ENCODE results near the gene NCKAP5. TPM values are rescaled to one million over a fixed set of nuclear protein-coding genes. Genes with fewer than 3 reads are reported as not detected.

NCKAP5 gene
- total RNA-seq, 4 donors from 2014 or later = 0.55 to 6.6 (median 3.3) TPM; not detected in 1

DNA sequence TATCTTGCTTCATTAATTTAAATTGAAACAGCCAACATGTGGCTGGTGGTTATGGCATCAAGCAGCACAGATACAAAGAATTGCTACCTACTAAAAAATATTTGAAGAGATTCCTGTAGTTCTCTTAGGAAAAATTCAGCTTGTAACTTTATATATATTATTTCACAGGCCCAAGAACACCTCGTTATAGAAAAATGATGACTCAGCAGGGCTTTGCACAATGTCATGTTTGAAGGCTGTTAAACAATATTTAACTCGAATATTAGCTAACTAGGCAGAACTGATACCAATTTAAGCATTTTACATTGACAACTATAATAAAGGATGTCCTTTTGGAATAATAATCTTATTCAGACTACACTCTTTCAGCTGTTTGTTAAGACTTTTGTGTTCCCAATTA lies 795.9 kb downstream of the NCKAP5 start:
- TF ChIP-seq POLR2A (IDR thresholded peaks at IDR 0.05) = no peak
- TF ChIP-seq, protein P1, sequence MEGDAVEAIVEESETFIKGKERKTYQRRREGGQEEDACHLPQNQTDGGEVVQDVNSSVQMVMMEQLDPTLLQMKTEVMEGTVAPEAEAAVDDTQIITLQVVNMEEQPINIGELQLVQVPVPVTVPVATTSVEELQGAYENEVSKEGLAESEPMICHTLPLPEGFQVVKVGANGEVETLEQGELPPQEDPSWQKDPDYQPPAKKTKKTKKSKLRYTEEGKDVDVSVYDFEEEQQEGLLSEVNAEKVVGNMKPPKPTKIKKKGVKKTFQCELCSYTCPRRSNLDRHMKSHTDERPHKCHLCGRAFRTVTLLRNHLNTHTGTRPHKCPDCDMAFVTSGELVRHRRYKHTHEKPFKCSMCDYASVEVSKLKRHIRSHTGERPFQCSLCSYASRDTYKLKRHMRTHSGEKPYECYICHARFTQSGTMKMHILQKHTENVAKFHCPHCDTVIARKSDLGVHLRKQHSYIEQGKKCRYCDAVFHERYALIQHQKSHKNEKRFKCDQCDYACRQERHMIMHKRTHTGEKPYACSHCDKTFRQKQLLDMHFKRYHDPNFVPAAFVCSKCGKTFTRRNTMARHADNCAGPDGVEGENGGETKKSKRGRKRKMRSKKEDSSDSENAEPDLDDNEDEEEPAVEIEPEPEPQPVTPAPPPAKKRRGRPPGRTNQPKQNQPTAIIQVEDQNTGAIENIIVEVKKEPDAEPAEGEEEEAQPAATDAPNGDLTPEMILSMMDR (IDR thresholded peaks at IDR 0.05) = no peak
- H3K27me3 ChIP-seq = no peaks in the 10 kb centered on the region
- no peak for DNase-seq
- H3K4me3 ChIP-seq = no peak overlapping the region
- no peaks in the 10 kb centered on the region for H3K9me3 ChIP-seq
- intact Hi-C loops (cut with DNase I; ENCODE audit: low total_unique reads) = no loop called here
- no peaks in the 10 kb centered on the region for H3K4me1 ChIP-seq
- H3K27ac ChIP-seq = no peak overlapping the region
- no peaks in the 10 kb centered on the region for H3K36me3 ChIP-seq

DNA sequence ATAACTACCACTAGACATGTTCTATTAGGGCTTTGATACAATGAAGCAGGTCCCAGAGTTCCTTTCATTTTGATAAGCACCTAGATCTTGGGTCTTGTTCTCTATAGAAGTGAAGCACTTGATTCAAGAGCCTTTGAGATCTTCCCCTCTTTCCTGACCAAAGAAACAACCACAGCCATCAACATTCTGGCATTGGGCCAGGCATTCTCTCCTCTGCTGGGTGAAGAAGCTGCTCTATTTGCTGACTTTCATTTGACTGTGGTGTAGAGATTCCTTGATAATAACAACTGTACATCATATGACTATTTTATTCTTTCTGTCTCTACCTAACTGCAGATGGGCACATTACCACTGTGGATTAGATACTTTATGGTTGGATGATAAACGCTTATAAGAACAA lies 801.7 kb downstream of the NCKAP5 start:
- H3K9me3 ChIP-seq = no peaks in the 10 kb centered on the region
- intact Hi-C loops (cut with DNase I; ENCODE audit: low total_unique reads) = no loop called here
- no peak for DNase-seq
- TF ChIP-seq, protein P1 (IDR thresholded peaks at IDR 0.05) = no peak
- no peak for TF ChIP-seq POLR2A (IDR thresholded peaks at IDR 0.05)
- no peaks in the 10 kb centered on the region for H3K36me3 ChIP-seq
- H3K4me1 ChIP-seq = no peaks in the 10 kb centered on the region
- H3K27ac ChIP-seq = no peak overlapping the region
- H3K4me3 ChIP-seq = no peak overlapping the region
- no peaks in the 10 kb centered on the region for H3K27me3 ChIP-seq

DNA sequence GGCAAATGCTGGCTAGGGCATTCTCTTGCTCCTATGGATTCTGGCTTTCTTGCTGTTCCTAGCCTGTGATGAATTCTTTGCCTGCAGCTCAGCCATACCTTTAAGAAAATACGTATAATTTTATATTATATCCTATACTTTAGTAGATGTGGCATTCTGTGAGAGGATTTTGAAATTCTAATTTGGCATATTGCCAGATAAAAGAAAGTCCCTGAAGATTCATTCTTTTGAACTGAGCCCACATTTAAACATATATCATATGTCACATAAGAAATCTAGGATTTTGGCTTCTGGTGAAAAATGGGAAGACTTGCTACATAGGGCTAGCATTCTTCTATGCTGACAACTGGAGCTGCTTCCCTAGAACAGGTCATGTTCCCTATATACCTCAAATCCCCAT lies 806.8 kb downstream of the NCKAP5 start:
- Histone ChIP-seq H3K36me3 (no peaks in the 10 kb centered on the region), H3K4me3 (no peak overlapping the region), H3K27me3 (no peaks in the 10 kb centered on the region), H3K9me3 (no peaks in the 10 kb centered on the region), H3K4me1 (no peaks in the 10 kb centered on the region), H3K27ac (no peak overlapping the region)
- TF ChIP-seq, protein P1 (IDR thresholded peaks at IDR 0.05) = no peak
- no peak for DNase-seq
- intact Hi-C loops (cut with DNase I; ENCODE audit: low total_unique reads) = no loop called here

DNA sequence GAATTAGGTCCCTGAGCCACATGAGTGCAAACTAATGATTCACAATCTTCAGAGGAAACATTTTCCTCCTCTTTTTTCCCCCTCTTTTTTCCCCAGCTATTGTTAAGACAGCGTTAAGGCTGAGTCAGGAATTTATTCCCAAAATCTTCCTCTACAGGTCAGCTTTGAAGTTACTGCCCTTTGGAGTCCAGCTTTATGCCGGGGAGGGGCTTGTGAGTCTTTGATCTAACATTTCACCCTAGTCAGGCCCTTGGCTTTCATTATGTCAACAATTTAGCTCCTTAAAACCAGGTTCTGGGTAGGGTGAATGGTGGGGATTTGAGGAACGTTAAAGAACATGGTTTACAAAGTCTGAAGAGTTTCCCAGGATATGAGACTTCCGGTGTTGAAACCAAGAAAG lies 807.3 kb downstream of the NCKAP5 start:
- Histone ChIP-seq H3K27me3 (no peaks in the 10 kb centered on the region), H3K9me3 (no peaks in the 10 kb centered on the region), H3K4me3 (no peak overlapping the region), H3K4me1 (no peaks in the 10 kb centered on the region), H3K36me3 (no peaks in the 10 kb centered on the region), H3K27ac (no peak overlapping the region)
- TF ChIP-seq, protein P1 (IDR thresholded peaks at IDR 0.05) = no peak
- no peak for TF ChIP-seq POLR2A (IDR thresholded peaks at IDR 0.05)
- intact Hi-C loops (cut with DNase I; ENCODE audit: low total_unique reads) = no loop called here
- DNase-seq = no peak

DNA sequence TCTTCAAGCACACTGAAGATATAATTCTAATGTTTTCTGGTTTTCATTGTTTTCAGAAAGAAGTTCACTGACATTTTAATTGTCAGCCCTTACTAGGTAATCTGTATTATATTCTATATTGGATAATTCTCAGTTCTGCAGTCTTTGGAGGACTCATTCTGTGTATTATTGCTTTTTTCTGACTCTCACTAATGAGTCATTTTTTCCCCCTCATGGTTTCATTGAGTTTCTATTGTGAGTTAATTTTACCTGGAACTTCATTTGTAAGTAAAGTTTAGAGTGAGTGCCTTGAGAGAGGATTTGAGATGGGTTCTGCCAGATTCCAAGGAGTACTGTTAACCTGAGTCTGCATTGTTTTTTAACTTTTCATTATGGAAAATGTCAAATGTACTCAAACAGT lies 807.9 kb downstream of the NCKAP5 start:
- no peaks in the 10 kb centered on the region for H3K4me1 ChIP-seq

More for the DNA sequence above, 807.9 kb downstream of the NCKAP5 start:
- Histone ChIP-seq H3K36me3 (no peaks in the 10 kb centered on the region), H3K4me3 (no peak overlapping the region), H3K27me3 (no peaks in the 10 kb centered on the region), H3K27ac (no peak overlapping the region), H3K9me3 (no peaks in the 10 kb centered on the region)
- intact Hi-C loops (cut with DNase I; ENCODE audit: low total_unique reads) = no loop called here
- DNase-seq = no peak
- TF ChIP-seq, protein P1 (IDR thresholded peaks at IDR 0.05) = no peak
